Epithelial cell of prostate (primary cell): ENCODE results near the gene ZFC3H1.
A peak's percentile ranks its signal among the peaks of the same experiment; 100 is the strongest.
"Not testable (repeated sequence)": the region's sequence is repeated elsewhere in the genome, so short reads cannot be mapped to it uniquely, and the experiment has no call there.

ENCODE experiments used
- DNase-seq: peaks from one replicate; pipeline ENCODE4 v3.0.0-alpha.2; 2011; ENCODE audit warnings: low read depth, low spot score
- H3K27ac ChIP-seq: fragments of 450-650 bp; 2 replicates; pipeline ENCODE4 v1.5.1; 2017; ENCODE audit warnings: mild to moderate bottlenecking

ZFC3H1 gene

GRCh38 chr12:71584356-71584755, 79.3 kb downstream of the ZFC3H1 start:
- DNase-seq = no peak
- H3K27ac ChIP-seq = no peak overlapping the region

GRCh38 chr12:71582925-71583324, 80.7 kb downstream of the ZFC3H1 start:
- no peak overlapping the region for H3K27ac ChIP-seq
- no peak for DNase-seq

GRCh38 chr12:71581206-71581605, 82.4 kb downstream of the ZFC3H1 start:
- peak; percentile 96 for DNase-seq
- H3K27ac ChIP-seq = peak overlapping the region; percentile 80

GRCh38 chr12:71578694-71579258, 84.9 kb downstream of the ZFC3H1 start:
- DNase-seq = no peak
- peak overlapping the region; percentile 80 for H3K27ac ChIP-seq

GRCh38 chr12:71576496-71576895, 87.2 kb downstream of the ZFC3H1 start:
- no peak overlapping the region for H3K27ac ChIP-seq
- no peak for DNase-seq

- not testable (repeated sequence) for H3K27ac ChIP-seq
Observed at GRCh38 chr12:71569885-71570284, 93.8 kb downstream of the ZFC3H1 start.

GRCh38 chr12:71567537-71567936, 96.1 kb downstream of the ZFC3H1 start:
- no peak overlapping the region for H3K27ac ChIP-seq
- DNase-seq = no peak

More at GRCh38 chr12:71569885-71570284, 93.8 kb downstream of the ZFC3H1 start:
- DNase-seq = not testable (repeated sequence)

GRCh38 chr12:71566655-71567054, 97.0 kb downstream of the ZFC3H1 start:
- no peak overlapping the region for H3K27ac ChIP-seq
- no peak for DNase-seq

GRCh38 chr12:71565535-71565934, 98.1 kb downstream of the ZFC3H1 start:
- DNase-seq = no peak

GRCh38 chr12:71562676-71563595, 100.7 kb downstream of the ZFC3H1 start:
- no peak overlapping the region for H3K27ac ChIP-seq
- no peak for DNase-seq

More at GRCh38 chr12:71565535-71565934, 98.1 kb downstream of the ZFC3H1 start:
- no peak overlapping the region for H3K27ac ChIP-seq
